Glomerular visceral epithelial cell (primary cell): Measurements from ENCODE around the gene NAV2.
A peak's percentile ranks its signal among the peaks of the same experiment; 100 is the strongest.

ENCODE experiments used
- DNase-seq: peaks from one replicate; pipeline ENCODE4 v3.0.0-alpha.2; 2016; ENCODE audit errors: extremely low spot score

Gene NAV2

DNA sequence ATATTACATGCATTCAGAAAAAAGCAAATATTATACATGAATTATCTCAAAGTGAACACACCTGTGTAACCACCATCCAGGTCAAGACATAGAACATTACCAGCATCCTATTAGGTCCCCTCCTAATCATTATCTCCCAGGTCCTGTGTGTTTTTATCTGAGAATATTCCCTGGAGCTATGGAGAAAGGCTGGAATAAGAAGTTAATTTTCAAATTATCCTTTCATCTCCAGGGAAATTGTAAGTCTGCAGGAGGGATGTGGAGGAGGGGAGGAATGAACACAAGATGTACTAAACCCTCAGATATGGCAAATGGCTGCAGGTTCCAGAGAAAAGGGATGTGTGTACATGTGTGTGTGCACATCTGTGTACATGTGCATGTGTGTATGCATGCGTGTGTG lies 25.2 kb upstream of the NAV2 start:
- DNase-seq = no peak

DNA sequence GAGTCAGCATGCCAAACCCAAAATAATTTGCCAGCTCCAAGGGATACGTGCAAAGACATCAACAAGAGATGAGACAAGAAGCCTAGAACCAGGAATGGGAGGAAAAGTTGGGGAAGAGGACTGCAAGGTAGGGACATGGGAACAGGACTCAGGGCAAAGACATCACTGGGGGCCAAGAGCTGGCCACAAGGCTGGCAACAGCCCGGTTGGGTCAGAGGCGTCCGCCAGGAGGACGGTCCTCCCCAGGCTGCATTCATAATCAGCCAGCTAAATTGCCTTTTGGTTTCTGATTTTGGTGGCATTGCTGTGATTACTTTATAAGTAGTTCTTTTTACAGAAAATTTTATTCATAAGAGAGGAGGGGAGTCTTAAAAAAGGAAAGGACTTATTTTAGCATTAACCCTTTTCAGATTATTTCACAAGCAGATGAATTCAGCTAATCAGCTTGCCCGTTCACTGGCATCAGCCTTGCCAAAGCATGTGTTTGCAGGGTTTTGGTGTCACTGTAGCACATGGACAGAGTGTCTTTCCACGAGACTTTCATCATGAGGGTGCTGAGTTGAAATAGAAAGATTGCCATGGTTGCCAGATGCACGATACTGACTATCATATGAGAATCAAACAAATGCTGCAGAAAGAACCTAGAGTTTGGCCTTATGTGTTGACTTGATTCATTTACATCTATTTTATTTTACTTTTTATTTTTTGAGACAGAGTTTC lies 23.2 kb upstream of the NAV2 start:
- no peak for DNase-seq

DNA sequence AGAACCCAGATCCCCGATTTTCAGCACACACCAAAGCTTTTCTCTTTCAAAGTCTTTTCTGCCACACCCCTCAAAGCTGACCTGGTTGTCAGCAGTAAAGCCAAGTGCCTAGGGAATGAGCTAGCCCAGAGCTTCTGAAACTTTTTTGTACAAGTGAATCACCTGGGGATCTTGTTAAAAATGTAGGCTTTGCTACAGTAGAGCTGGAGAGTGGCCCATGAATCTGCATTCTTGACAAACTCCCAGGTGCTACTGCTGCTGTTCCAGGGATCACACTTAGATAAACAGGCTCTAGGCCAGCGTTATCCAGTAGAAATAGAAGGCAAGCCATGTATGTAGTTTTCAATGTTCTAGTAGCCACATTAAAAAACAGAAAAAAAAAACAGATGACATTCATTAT lies 21.8 kb upstream of the NAV2 start:
- no peak for DNase-seq

DNA sequence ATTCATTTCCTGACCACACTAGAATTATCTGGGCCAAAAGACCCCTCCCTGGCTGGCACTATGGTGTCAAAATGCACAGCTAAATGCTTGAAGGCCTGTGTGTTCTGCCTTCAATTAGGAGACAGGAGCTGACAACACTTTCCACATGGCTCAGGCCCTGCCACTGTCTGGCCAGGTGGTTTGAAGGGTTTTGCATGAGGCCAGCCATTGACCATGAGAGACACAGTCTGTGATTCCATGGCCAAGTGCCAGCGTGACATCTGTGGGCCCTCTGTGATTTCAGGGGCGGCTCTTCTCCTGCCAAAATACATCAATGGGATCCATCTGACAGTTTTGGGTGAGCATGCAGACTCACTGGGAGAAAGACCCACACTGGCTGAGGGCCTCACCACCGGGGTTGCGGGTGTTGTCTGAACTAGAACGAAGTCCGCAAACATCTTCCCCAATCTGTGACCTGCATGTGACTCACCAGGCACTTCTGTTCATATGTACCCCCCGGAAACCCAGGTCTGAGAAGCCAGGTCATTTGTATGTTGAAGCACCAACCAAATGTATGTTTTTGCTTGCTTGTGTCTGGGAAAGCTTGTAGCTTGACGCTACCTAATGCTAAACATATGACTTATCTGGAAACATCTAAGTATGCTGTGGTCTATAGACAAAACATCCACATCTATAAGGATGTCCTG lies 20.7 kb upstream of the NAV2 start:
- no peak for DNase-seq

GRCh38 chr11:19693146-19693545 lies 19.5 kb upstream of the NAV2 start:
- DNase-seq = no peak

GRCh38 chr11:19694796-19695345 lies 17.8 kb upstream of the NAV2 start:
- no peak for DNase-seq

- DNase-seq = no peak
Observed at GRCh38 chr11:19696073-19696472, 16.6 kb upstream of the NAV2 start.

- DNase-seq = no peak
Observed at GRCh38 chr11:19696904-19697303, 15.7 kb upstream of the NAV2 start.

DNA sequence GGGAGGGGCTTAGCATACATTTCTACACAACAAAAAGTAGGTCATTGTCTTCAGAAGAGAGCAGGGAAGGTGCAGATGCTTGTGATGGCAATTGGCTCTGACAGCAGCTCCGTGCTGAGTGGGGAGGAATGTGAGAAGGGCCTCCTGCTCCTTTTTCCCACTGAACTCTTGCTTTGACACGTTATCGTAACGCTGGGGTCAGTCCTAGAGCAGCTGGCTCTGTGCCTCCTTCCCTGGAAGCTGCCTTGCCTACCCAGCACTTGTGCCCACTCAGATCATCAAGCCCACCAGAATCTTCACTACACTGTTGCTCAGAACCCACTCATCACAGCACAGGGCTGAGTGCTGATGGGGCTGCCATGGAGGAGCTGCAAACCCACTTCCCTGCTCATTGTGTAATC lies 14.9 kb upstream of the NAV2 start:
- DNase-seq = no peak

GRCh38 chr11:19698493-19699292 lies 13.9 kb upstream of the NAV2 start:
- no peak for DNase-seq

DNA sequence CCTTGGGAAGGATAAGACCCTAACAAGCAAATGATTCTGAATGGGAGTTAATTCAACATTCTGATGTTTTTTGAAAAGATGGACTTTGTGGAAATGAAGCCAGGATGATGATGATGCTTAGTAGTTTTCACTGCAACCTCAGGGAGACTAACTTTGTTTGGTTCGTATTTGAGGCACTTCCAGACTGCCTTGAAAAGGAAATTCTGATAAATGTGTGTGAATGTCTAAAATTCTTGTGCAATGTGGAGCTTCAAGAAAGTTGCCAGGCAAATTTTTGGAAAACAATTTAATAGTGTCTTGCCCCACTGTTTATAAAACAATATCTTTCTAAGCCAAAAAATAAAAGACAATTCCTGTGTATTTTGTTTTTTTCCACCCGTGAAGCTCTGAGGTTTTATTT lies 11.2 kb upstream of the NAV2 start:
- no peak for DNase-seq

DNA sequence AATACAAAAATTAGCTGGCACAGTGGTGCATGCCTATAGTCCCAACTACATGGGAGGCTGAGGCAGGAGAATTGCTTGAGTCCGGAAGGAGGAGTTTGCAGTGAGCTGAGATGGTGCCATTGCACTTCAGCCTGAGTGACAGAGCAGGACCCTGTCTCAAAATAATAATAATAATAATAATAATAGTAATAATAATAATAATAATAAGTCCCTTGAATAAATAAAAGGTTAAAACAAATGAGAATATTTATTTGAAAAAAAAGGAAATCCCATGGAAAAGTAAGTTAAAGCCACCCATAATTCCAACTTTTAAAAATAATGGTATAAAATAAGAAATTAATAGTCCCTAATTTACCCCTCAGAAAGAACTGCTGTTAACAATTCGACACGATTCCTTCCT lies 10.0 kb upstream of the NAV2 start:
- DNase-seq = no peak

DNA sequence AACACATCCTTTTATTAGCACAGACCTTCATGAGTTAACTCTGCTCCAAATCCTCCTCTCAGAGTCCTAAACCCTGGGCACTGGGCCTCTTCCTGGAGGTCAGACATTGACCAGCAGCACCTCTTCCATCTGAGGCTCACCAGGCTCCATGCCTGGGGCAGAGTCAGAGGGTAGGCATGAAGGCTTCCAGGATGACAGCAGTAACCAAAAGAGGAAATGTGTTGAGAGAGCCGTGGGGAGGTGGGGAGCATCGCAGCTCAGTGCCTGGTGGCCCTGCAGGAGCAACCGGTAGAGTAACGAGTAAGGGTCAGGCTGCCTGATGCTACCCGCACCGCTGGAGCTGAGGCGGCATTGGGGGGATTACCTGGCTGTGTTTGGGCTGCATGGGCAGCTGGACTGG lies 9.4 kb upstream of the NAV2 start:
- no peak for DNase-seq

- no peak for DNase-seq
Observed at GRCh38 chr11:19704213-19704612, 8.4 kb upstream of the NAV2 start.

GRCh38 chr11:19705936-19706335 lies 6.7 kb upstream of the NAV2 start:
- DNase-seq = no peak

- no peak for DNase-seq
Observed at GRCh38 chr11:19711911-19712280, 741 bp upstream of the NAV2 start.

DNA sequence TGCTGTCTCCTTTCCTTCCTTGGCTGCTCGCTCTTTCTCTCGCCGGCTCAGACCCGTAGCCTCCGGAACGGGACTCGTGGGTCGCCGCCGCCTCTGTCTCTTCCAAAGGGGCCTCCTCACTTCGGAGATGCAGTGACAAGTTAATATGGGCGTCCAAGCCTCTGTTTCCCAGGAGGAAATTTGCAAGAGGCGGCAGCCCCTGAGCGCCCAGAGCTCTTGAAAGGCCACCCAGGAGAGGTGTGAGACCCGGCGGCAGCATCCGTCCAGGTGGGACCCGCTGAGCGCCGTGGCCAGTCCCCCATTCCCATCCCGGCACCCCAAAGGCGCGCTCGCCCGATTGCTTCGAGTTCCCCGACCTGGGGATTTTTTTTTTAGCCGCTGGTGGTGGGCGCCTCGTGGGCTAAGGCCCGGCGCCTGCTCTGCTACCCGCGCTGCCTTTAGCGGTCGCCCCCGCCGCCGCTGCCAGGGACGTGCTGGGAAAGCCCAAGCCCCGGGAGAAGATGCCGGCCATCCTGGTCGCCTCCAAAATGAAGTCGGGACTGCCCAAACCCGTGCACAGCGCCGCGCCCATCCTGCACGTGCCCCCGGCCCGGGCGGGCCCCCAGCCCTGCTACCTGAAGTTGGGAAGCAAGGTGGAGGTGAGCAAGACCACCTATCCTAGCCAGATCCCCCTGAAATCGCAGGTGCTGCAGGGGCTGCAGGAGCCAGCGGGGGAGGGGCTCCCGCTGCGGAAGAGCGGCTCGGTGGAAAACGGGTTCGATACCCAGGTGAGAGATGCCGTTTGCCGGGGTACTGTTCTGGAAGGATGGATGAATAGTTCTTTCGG lies 772 bp downstream of the NAV2 start:
- DNase-seq = no peak

- DNase-seq = peak; percentile 45
Observed at GRCh38 chr11:19714022-19714386, 1.4 kb downstream of the NAV2 start.

DNA sequence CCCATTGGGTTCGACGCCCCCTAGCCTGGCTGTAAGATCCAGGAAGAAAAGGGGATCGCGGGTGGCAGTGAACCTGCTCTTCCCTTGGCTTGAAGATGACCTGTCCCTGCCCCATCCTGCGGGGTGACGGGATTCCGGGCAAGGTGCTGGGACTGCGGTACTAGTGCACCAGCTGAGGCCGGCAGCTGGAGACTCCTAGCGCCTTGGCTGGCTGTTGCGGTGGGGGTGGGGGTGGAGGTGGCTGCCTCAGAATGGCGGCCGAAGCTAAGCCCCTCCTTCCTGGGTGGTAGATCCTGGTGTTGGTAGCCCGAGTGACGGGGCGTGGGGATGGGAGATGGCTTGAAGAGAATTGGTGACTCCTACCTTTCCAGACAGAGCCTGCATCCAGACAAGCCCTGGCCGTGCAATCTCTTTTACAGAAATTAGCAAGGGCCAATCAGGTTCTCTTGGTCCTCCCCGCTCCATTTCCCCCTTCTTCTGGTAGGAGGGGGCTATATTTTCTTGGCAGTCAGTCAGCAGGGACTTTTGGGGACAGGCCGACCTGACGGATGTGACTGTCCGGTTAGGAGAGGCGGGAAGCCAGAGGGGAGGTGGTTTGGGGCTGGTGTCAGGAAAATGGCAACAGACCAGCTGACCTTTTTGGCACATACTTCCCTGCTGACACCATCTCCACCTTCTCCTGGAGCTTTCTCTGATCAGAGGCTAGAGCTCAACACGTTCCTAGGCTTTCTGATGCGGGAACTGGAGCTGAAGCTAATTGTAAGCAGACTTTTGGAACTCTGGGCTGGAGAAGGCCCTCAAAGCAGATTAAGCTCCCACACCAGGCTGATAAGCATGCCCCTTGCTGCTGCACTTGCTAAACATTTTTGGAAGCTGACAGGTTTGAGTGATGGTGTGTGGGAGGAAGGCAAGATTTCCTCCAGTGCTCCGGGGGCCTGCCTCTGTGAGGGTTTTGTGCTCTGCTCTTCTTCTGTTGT lies 2.0 kb downstream of the NAV2 start:
- peak; percentile 86 for DNase-seq

- peak; percentile 90 for DNase-seq
Observed at GRCh38 chr11:19715373-19715772, 2.7 kb downstream of the NAV2 start.

GRCh38 chr11:19718051-19718450 lies 5.4 kb downstream of the NAV2 start:
- DNase-seq = no peak
